SU-DHL-6 (cell line): Measurements from ENCODE around the gene VASN.

Source experiments
- EZH2phosphoT487 ChIP-seq: fragments of 200-600 bp; sonication (generic), shearing (Covaris generic); conservative IDR thresholded peaks from 2 replicates; pipeline ENCODE4 v1.6.1; 2018; ENCODE audit warnings: mild to moderate bottlenecking, antibody characterized with exemption, low read length, moderate library complexity, mixed read lengths
- TF ChIP-seq, protein P1 (sequence below): fragments of 200-600 bp; sonication (generic); IDR thresholded peaks from one replicate; pipeline ENCODE4 v1.5.1; 2017; ENCODE audit warnings: antibody characterized with exemption, mild to moderate bottlenecking, low read length, moderate library complexity; ENCODE audit not compliant: insufficient read depth, poor library complexity, severe bottlenecking

GRCh38 chr16:4376893-4377572 lies 5.4 kb downstream of the VASN start:
- TF ChIP-seq, protein P1, sequence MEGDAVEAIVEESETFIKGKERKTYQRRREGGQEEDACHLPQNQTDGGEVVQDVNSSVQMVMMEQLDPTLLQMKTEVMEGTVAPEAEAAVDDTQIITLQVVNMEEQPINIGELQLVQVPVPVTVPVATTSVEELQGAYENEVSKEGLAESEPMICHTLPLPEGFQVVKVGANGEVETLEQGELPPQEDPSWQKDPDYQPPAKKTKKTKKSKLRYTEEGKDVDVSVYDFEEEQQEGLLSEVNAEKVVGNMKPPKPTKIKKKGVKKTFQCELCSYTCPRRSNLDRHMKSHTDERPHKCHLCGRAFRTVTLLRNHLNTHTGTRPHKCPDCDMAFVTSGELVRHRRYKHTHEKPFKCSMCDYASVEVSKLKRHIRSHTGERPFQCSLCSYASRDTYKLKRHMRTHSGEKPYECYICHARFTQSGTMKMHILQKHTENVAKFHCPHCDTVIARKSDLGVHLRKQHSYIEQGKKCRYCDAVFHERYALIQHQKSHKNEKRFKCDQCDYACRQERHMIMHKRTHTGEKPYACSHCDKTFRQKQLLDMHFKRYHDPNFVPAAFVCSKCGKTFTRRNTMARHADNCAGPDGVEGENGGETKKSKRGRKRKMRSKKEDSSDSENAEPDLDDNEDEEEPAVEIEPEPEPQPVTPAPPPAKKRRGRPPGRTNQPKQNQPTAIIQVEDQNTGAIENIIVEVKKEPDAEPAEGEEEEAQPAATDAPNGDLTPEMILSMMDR = no peak
- no peak for TF ChIP-seq EZH2phosphoT487
